SU-DHL-6 (cell line): ENCODE results near the gene SDCCAG8.

Source experiments
- H2AFZ ChIP-seq: fragments of 200-600 bp; sonication (generic); 2 replicates; pipeline ENCODE4 v1.6.1; 2014; ENCODE audit warnings: low read depth, mild to moderate bottlenecking, moderate library complexity, mixed read lengths, antibody characterized with exemption, low read length; ENCODE audit not compliant: severe bottlenecking
- H3F3A ChIP-seq: fragments of 200-600 bp; shearing (Covaris generic); 2 replicates; pipeline ENCODE4 v1.6.0; 2016; ENCODE audit warnings: antibody characterized with exemption, mild to moderate bottlenecking; ENCODE audit not compliant: insufficient read depth
- H3K27ac ChIP-seq: fragments of 200-600 bp; sonication (generic); 2 replicates; pipeline ENCODE4 v1.5.1; 2016; ENCODE audit warnings: low read depth, mild to moderate bottlenecking, low read length, moderate library complexity, mixed read lengths
- H3K27me3 ChIP-seq: fragments of 200-600 bp; sonication (generic), shearing (Covaris generic); 2 replicates; pipeline ENCODE4 v1.6.0; 2014; ENCODE audit warnings: mild to moderate bottlenecking, low read length
- H3K36me3 ChIP-seq: fragments of 200-600 bp; sonication (generic); 2 replicates; pipeline ENCODE4 v1.6.1; 2014; ENCODE audit warnings: mild to moderate bottlenecking, low read length, mixed read lengths
- H3K4me2 ChIP-seq: fragments of 300-600, 200-600 bp; shearing (Covaris generic), sonication (generic); 2 replicates; pipeline ENCODE4 v1.6.0; 2014; ENCODE audit warnings: low read length, low read depth, mild to moderate bottlenecking; ENCODE audit not compliant: poor library complexity, severe bottlenecking
- H3K4me3 ChIP-seq: fragments of 200-600 bp; sonication (generic); 2 replicates; pipeline ENCODE4 v1.5.1; 2014; ENCODE audit warnings: antibody characterized with exemption, low read length, mild to moderate bottlenecking, mixed read lengths; ENCODE audit not compliant: insufficient read depth, poor library complexity, severe bottlenecking
- H3K79me2 ChIP-seq: fragments of 200-600 bp; sonication (generic); 2 replicates; pipeline ENCODE4 v1.6.1; 2014; ENCODE audit warnings: mild to moderate bottlenecking, low read length, moderate library complexity; ENCODE audit not compliant: insufficient read depth
- H3K9ac ChIP-seq: fragments of 200-600 bp; sonication (generic); 2 replicates; pipeline ENCODE4 v1.7.0; 2014; ENCODE audit warnings: mild to moderate bottlenecking, low read length
- H3K9me2 ChIP-seq: fragments of 200-600 bp; sonication (generic); replicated peaks from 2 replicates; pipeline ENCODE4 v1.6.1; 2014; ENCODE audit warnings: low read length; ENCODE audit not compliant: insufficient read depth
- H3K9me3 ChIP-seq: fragments of 200-600 bp; sonication (generic); 2 replicates; pipeline ENCODE4 v1.6.1; 2014; ENCODE audit warnings: low read length, mixed read lengths; ENCODE audit not compliant: insufficient read depth
- H4K20me1 ChIP-seq: fragments of 200-600 bp; sonication (generic); 2 replicates; pipeline ENCODE4 v1.6.1; 2014; ENCODE audit warnings: low read depth, mild to moderate bottlenecking, antibody characterized with exemption, low read length, moderate library complexity, mixed read lengths
- CTCF ChIP-seq: fragments of 200-600 bp; sonication (generic); IDR thresholded peaks from one replicate; pipeline ENCODE4 v1.5.1; 2017; ENCODE audit warnings: antibody characterized with exemption, mild to moderate bottlenecking, low read length, moderate library complexity; ENCODE audit not compliant: insufficient read depth, poor library complexity, severe bottlenecking
- EZH2phosphoT487 ChIP-seq: fragments of 200-600 bp; sonication (generic), shearing (Covaris generic); conservative IDR thresholded peaks from 2 replicates; pipeline ENCODE4 v1.6.1; 2018; ENCODE audit warnings: mild to moderate bottlenecking, antibody characterized with exemption, low read length, moderate library complexity, mixed read lengths

Gene SDCCAG8

GRCh38 chr1:243216741-243217140, 39.1 kb upstream of the SDCCAG8 start:
- no peak overlapping the region for H3K4me2 ChIP-seq
- no peak overlapping the region for H2AFZ ChIP-seq
- TF ChIP-seq CTCF: no peak
- no peak for TF ChIP-seq EZH2phosphoT487
- H3K9me2 ChIP-seq: no peaks in the 10 kb centered on the region
- H3K79me2 ChIP-seq: peaks cover 29% of the 10 kb centered on the region
- no peak overlapping the region for H3K27ac ChIP-seq
- H3K9ac ChIP-seq: no peak overlapping the region
- H3K9me3 ChIP-seq: no peaks in the 10 kb centered on the region
- H3K4me3 ChIP-seq: no peak overlapping the region
- H3K27me3 ChIP-seq: no peaks in the 10 kb centered on the region
- H3F3A ChIP-seq: no peaks in the 10 kb centered on the region
- H4K20me1 ChIP-seq: no peaks in the 10 kb centered on the region
- peaks cover 34% of the 10 kb centered on the region; the same call in 1 of the 2 replicates for H3K36me3 ChIP-seq

- peaks cover 29% of the 10 kb centered on the region for H3K79me2 ChIP-seq
- no peaks in the 10 kb centered on the region for H3F3A ChIP-seq
- H4K20me1 ChIP-seq: no peaks in the 10 kb centered on the region
- no peak overlapping the region for H3K4me3 ChIP-seq
- no peak overlapping the region for H2AFZ ChIP-seq
- no peak for TF ChIP-seq EZH2phosphoT487
- TF ChIP-seq CTCF: no peak
- no peak overlapping the region for H3K4me2 ChIP-seq
- no peaks in the 10 kb centered on the region for H3K27me3 ChIP-seq
- peaks cover 40% of the 10 kb centered on the region; the same call in 1 of the 2 replicates for H3K36me3 ChIP-seq
- no peak overlapping the region for H3K27ac ChIP-seq
- no peaks in the 10 kb centered on the region for H3K9me2 ChIP-seq
- H3K9ac ChIP-seq: no peak overlapping the region
- no peaks in the 10 kb centered on the region for H3K9me3 ChIP-seq
These were observed 38.5 kb upstream of the SDCCAG8 start for GRCh38 chr1:243217349-243217748.

- H3K4me2 ChIP-seq: no peak overlapping the region
- H3K36me3 ChIP-seq: peaks cover 47% of the 10 kb centered on the region; the same call in 1 of the 2 replicates
- no peaks in the 10 kb centered on the region for H3K9me2 ChIP-seq
- peaks cover 30% of the 10 kb centered on the region for H3K79me2 ChIP-seq
- no peak overlapping the region for H3K4me3 ChIP-seq
- H3K27me3 ChIP-seq: no peaks in the 10 kb centered on the region
- H3K9ac ChIP-seq: no peak overlapping the region
- H3K9me3 ChIP-seq: no peaks in the 10 kb centered on the region
- H4K20me1 ChIP-seq: no peaks in the 10 kb centered on the region
- H3K27ac ChIP-seq: no peak overlapping the region
- no peak for TF ChIP-seq CTCF
- TF ChIP-seq EZH2phosphoT487: no peak
- H2AFZ ChIP-seq: no peak overlapping the region
- H3F3A ChIP-seq: no peaks in the 10 kb centered on the region
These were observed 37.8 kb upstream of the SDCCAG8 start for GRCh38 chr1:243218059-243218458.
